GM03348 (cell line): ENCODE data around the gene YAP1.

Source experiments
- DNase-seq: peaks from one replicate; pipeline ENCODE4 v3.0.0; 2012; ENCODE audit warnings: low spot score

The YAP1 gene

GRCh38 chr11:102117472-102118113 lies 7.3 kb downstream of the YAP1 start:
- DNase-seq = peak; percentile 20

DNA sequence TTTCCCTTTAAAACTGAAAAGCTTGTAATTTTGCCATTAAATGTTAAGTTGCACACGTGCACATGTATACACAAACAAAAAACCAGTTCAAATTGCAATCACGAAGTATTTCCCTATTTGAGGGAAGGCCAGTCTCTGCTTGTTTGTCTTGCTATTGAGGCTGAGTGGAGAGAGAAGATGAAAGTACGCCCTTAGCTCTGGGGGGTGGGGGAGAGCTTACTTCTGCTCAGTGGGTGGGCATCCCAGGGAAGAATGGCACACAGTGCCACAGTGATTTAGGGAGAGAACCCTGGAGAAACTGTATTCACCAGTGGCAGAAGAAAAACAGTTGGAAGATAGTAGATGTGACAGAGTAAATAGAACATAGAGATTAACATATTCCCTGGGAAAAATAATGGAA lies 8.7 kb downstream of the YAP1 start:
- DNase-seq = no peak

GRCh38 chr11:102119997-102120396 lies 9.8 kb downstream of the YAP1 start:
- DNase-seq = no peak

DNA sequence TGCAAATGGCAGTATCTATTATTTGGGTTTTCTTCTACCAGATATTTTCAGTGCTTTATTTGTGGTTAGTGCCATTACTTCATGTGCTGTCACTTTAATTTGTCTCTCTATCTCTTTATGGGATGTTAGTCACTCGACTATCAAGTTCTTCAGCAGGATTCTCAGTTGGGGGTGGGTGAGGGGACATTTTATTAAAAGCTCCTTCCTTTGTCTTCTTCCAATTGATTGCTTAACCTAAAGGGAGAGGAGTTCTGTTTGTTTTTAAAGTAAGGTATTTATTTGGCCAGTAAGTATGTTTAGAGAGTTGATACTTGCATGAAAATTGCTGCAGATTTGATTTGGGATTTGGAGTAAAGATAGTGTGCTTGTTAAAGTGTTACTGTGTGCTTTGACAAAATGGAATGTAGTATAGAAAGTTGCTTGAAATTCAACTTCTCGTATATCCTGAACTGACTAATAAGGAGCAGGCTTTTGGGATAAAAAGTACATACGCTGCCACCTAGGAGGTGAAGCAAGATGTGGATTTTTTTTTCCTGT lies 10.3 kb downstream of the YAP1 start:
- DNase-seq = no peak

GRCh38 chr11:102121329-102121728 lies 11.1 kb downstream of the YAP1 start:
- peak; percentile 33 for DNase-seq

DNA sequence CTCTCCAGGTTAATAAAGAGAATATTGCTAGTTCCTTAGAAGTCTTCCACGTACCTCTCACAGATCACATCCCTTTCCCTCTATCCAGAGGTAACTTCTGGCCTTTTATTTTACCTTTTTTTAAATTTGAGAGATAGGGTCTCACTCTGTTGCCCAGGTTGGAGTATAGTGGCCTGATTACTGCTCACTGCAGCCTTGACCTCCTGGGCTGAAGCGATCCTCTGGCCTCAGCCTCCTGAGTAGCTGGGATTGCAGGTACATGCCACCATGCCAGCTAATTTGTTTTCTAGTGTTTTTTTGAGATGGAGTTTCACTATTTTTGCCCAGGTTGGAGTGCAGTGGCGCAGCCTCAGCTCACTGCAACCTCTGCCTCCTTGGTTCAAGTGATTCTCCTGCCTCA lies 24.4 kb downstream of the YAP1 start:
- no peak for DNase-seq

DNA sequence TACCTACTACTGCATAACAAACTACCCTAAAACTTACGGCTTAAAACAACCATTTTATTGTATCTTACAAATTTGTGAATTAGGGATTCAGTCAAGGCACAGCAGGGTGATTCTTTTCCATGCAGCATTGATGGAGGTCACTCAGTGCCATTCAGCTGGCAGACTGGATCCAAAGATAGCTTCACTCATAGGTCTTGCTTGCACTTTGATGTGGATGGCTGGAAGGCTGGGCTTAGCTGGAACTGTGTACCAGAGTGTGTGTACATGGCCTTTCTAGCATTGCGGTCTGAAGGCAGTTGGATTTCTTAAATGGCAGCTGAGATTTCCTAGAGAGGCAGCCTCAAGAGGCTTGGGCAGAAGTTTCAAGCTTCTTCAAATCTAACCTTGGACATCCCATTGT lies 25.0 kb downstream of the YAP1 start:
- no peak for DNase-seq

GRCh38 chr11:102138223-102138622 lies 28.0 kb downstream of the YAP1 start:
- DNase-seq = no peak

- DNase-seq = peak; percentile 46
Observed at GRCh38 chr11:102138670-102139069, 28.4 kb downstream of the YAP1 start.

GRCh38 chr11:102139081-102139498 lies 28.8 kb downstream of the YAP1 start:
- DNase-seq = peak; percentile 64

- peak; percentile 33 for DNase-seq
Observed at GRCh38 chr11:102142333-102142732, 32.1 kb downstream of the YAP1 start.

GRCh38 chr11:102143867-102144266 lies 33.6 kb downstream of the YAP1 start:
- DNase-seq = no peak

- peak; percentile 19 for DNase-seq
Observed at GRCh38 chr11:102144357-102145355, 34.4 kb downstream of the YAP1 start.

- DNase-seq = no peak
Observed at GRCh38 chr11:102147015-102147414, 36.8 kb downstream of the YAP1 start.

GRCh38 chr11:102147632-102148031 lies 37.4 kb downstream of the YAP1 start:
- no peak for DNase-seq

- no peak for DNase-seq
Observed at GRCh38 chr11:102148059-102148458, 37.8 kb downstream of the YAP1 start.

GRCh38 chr11:102151784-102152525 lies 41.7 kb downstream of the YAP1 start:
- no peak for DNase-seq

DNA sequence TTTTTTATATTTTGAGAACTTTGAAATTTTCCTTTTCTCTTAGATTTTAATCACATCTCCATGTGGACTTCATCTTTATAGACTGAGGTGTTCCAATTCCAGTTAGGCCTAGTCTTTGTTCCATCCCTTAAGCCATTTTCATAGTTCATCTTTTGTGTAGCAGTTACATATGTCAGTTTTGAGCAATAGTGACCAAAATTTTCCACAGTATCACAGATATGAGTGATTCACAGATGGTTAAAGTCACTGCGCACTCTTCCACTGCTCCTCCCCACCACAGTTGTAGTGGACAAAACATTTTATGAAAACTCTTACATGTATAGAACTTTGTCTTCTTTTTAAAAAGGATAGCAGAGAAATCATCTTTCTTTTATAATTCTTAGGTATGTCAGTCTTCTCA lies 42.8 kb downstream of the YAP1 start:
- DNase-seq = no peak

DNA sequence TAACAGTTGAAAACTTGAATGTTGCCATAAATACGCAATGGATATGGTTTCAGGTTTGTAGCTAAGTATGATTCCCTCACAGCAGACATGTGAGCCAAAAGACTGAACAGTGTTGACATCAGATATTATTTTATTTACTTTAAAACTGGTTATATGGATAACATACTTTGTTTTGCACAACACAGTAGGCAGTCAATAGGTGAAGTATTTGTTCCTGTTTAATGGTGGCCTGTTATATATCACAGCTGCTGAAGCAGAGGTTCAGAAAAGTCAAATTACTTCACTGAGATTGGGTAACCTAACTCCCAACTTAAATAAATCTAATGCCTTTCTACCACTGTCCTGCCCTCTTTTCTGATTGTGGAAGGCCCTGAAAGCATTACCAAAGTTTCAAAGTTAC lies 44.6 kb downstream of the YAP1 start:
- no peak for DNase-seq

GRCh38 chr11:102155676-102156075 lies 45.4 kb downstream of the YAP1 start:
- DNase-seq = no peak

GRCh38 chr11:102157219-102157618 lies 47.0 kb downstream of the YAP1 start:
- peak; percentile 17 for DNase-seq

DNA sequence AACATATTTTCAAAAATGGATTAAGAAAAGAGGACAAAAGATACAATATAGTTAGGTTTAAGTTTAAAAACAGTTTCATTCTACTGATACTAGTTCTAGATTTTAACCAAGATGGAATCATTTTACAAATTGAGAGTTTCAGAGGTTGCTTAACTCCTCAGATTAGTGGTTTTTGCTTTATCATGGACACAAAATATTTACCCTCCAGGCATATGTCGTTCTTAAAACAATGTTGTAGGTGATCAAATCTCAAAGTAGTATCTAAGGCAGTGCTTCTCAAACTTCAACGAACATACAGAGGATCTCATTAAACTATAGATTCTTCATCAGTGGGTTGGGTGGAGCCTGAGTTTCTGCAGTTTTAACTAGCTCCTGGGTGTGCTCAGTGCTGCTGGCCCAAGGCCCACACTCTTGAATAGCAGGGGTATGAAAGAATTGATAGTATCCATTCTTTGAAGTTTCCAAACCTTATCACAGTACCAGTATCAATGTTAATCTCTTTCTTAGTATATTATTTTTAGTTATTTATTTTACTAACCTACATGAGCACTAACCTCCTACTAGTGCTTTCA lies 48.0 kb downstream of the YAP1 start:
- no peak for DNase-seq
